Measurements from ENCODE around the gene EFNB2. TPM values are rescaled to one million over a fixed set of nuclear protein-coding genes. Genes with fewer than 3 reads are reported as not detected.

The EFNB2 gene
- total RNA-seq, 1 donor from 2014 or later = 353 TPM

GRCh38 chr13:106517109-106517847 is 18.2 kb downstream of the EFNB2 start:
- H3K4me3 Mint-ChIP-seq (ENCODE audit: unreplicated experiment) = peak overlapping the region; percentile 27
- peaks cover 57% of the 10 kb centered on the region for H3K4me1 Mint-ChIP-seq (ENCODE audit: unreplicated experiment)
- no peak for TF ChIP-seq CTCF (IDR thresholded peaks at IDR 0.05; ENCODE audit: unreplicated experiment)
- DNase-seq (ENCODE audit: low spot score) = no peak
- no peaks in the 10 kb centered on the region for H3K9me3 Mint-ChIP-seq (ENCODE audit: unreplicated experiment)
- H3K27me3 Mint-ChIP-seq (ENCODE audit: unreplicated experiment) = peaks cover 4% of the 10 kb centered on the region
- H3K36me3 Mint-ChIP-seq (ENCODE audit: low read depth, unreplicated experiment) = peaks cover 47% of the 10 kb centered on the region
- no peak overlapping the region for H3K27ac Mint-ChIP-seq (ENCODE audit: unreplicated experiment)

- Mint-ChIP-seq H3K4me1 (ENCODE audit: unreplicated experiment) (peaks cover 48% of the 10 kb centered on the region), H3K27me3 (ENCODE audit: unreplicated experiment) (peaks cover 4% of the 10 kb centered on the region), H3K36me3 (ENCODE audit: low read depth, unreplicated experiment) (peaks cover 53% of the 10 kb centered on the region), H3K9me3 (ENCODE audit: unreplicated experiment) (no peaks in the 10 kb centered on the region), H3K27ac (ENCODE audit: unreplicated experiment) (peak overlapping the region; percentile 44), H3K4me3 (ENCODE audit: unreplicated experiment) (no peak overlapping the region)
- TF ChIP-seq CTCF (IDR thresholded peaks at IDR 0.05; ENCODE audit: unreplicated experiment) = no peak
- no peak for DNase-seq (ENCODE audit: low spot score)
Measured at GRCh38 chr13:106515635-106516254, 19.7 kb downstream of the EFNB2 start.

GRCh38 chr13:106514928-106515634 is 20.4 kb downstream of the EFNB2 start:
- peak overlapping the region; percentile 13 for H3K4me3 Mint-ChIP-seq (ENCODE audit: unreplicated experiment)
- H3K27ac Mint-ChIP-seq (ENCODE audit: unreplicated experiment) = peak overlapping the region; percentile 49
- peaks cover 4% of the 10 kb centered on the region for H3K27me3 Mint-ChIP-seq (ENCODE audit: unreplicated experiment)
- TF ChIP-seq CTCF (IDR thresholded peaks at IDR 0.05; ENCODE audit: unreplicated experiment) = no peak
- no peaks in the 10 kb centered on the region for H3K9me3 Mint-ChIP-seq (ENCODE audit: unreplicated experiment)
- H3K4me1 Mint-ChIP-seq (ENCODE audit: unreplicated experiment) = peaks cover 44% of the 10 kb centered on the region
- peaks cover 52% of the 10 kb centered on the region for H3K36me3 Mint-ChIP-seq (ENCODE audit: low read depth, unreplicated experiment)
- DNase-seq (ENCODE audit: low spot score) = no peak

GRCh38 chr13:106513025-106513983 is 22.2 kb downstream of the EFNB2 start:
- no peak for TF ChIP-seq CTCF (IDR thresholded peaks at IDR 0.05; ENCODE audit: unreplicated experiment)
- Mint-ChIP-seq H3K4me3 (ENCODE audit: unreplicated experiment) (no peak overlapping the region), H3K36me3 (ENCODE audit: low read depth, unreplicated experiment) (peaks cover 45% of the 10 kb centered on the region), H3K27ac (ENCODE audit: unreplicated experiment) (no peak overlapping the region), H3K9me3 (ENCODE audit: unreplicated experiment) (no peaks in the 10 kb centered on the region), H3K4me1 (ENCODE audit: unreplicated experiment) (peaks cover 36% of the 10 kb centered on the region), H3K27me3 (ENCODE audit: unreplicated experiment) (no peaks in the 10 kb centered on the region)
- no peak for DNase-seq (ENCODE audit: low spot score)
